ENCODE results near the gene CRISPLD2. TPM values are rescaled to one million over a fixed set of nuclear protein-coding genes. Genes with fewer than 3 reads are reported as not detected.
A peak's percentile ranks its signal among the peaks of the same experiment; 100 is the strongest.

Gene CRISPLD2
- total and polyA plus RNA-seq, 2 donors from 2014 or later, result 4.8 to 108 TPM

DNA sequence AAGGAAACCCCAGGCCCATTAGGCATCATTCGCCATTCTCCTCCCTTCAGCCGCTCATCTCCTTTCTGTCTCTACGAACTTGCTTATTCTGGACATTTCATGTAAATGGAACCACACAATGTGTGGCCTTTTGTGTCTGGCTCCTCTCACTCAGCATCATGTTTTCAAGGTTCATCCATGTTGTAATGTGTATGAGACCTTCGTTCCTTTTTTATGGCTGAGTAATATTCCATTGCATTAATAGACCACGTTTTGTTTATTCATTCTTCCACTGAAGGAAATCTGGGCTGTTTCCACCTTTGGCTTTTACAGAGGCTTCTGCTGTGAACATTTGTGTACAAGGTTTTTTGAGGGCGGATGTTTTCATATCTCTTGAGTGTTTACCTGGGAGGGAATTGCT is 3.2 kb downstream of the CRISPLD2 start:
- H3K4me1 ChIP-seq (ENCODE audit: control insufficient read depth in 2 of 3, insufficient read depth in 2 of 3, low read depth in 1 of 3, low read length in 3 of 3), result peaks cover 0 to 9% (median 5%) of the 10 kb centered on the region in 3 donors
- peak overlapping the region; percentile 18 to 49 for H3K27ac ChIP-seq (ENCODE audit: low read depth in 2 of 2, low read length in 2 of 2)
- FAIRE-seq, result no peak
- TF ChIP-seq, protein P1, sequence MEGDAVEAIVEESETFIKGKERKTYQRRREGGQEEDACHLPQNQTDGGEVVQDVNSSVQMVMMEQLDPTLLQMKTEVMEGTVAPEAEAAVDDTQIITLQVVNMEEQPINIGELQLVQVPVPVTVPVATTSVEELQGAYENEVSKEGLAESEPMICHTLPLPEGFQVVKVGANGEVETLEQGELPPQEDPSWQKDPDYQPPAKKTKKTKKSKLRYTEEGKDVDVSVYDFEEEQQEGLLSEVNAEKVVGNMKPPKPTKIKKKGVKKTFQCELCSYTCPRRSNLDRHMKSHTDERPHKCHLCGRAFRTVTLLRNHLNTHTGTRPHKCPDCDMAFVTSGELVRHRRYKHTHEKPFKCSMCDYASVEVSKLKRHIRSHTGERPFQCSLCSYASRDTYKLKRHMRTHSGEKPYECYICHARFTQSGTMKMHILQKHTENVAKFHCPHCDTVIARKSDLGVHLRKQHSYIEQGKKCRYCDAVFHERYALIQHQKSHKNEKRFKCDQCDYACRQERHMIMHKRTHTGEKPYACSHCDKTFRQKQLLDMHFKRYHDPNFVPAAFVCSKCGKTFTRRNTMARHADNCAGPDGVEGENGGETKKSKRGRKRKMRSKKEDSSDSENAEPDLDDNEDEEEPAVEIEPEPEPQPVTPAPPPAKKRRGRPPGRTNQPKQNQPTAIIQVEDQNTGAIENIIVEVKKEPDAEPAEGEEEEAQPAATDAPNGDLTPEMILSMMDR (IDR thresholded peaks at IDR 0.05; ENCODE audit: borderline replicate concordance, extremely low read depth, insufficient read depth), result no peak
- H3K9ac ChIP-seq (ENCODE audit: low read length in 3 of 3), result no peak overlapping the region
- no peaks in the 10 kb centered on the region for H3K36me3 ChIP-seq (ENCODE audit: control insufficient read depth in 2 of 3, insufficient read depth in 3 of 3, low read length in 3 of 3)
- peak overlapping the region in 2 of 3 donors; percentile 37 to 78 for H3K4me3 ChIP-seq (ENCODE audit: low read length in 3 of 3)
- H3K9me3 ChIP-seq (ENCODE audit: control insufficient read depth in 2 of 3, insufficient read depth in 1 of 3, low read length in 3 of 3), result no peaks in the 10 kb centered on the region
- no peak for DNase-seq
- no peaks in the 10 kb centered on the region for H3K27me3 ChIP-seq (ENCODE audit: control insufficient read depth, insufficient read depth, low read length)
- intact Hi-C loops (cut with DNase I), result no loop called here

DNA sequence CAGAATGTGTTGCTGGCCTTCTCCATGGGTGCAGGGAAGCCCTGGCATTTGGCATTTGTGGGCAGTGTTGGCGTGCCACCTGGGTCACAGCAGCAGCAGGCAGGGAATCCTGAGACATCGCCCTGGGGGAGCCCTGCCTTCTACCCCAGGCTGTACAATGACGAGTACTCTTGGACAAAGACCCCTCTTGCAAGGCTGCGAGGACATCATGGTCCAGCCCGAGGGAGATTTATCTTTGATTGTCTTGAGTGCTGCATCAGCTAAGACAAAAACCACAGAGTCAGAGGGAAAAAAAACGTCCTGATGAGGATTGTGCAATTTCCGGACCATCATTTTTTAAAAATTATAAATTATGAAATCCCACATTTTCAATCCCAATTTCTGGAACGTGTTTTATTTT is 3.7 kb downstream of the CRISPLD2 start:
- H3K27ac ChIP-seq (ENCODE audit: low read depth in 2 of 2, low read length in 2 of 2), result peak overlapping the region in 1 of 2 donors; percentile 32
- H3K4me1 ChIP-seq (ENCODE audit: control insufficient read depth in 2 of 3, insufficient read depth in 2 of 3, low read depth in 1 of 3, low read length in 3 of 3), result peaks cover 0 to 9% (median 5%) of the 10 kb centered on the region in 3 donors
- TF ChIP-seq, protein P1 (IDR thresholded peaks at IDR 0.05; ENCODE audit: borderline replicate concordance, extremely low read depth, insufficient read depth), result no peak
- no peak overlapping the region for H3K4me3 ChIP-seq (ENCODE audit: low read length in 3 of 3)
- no peak for DNase-seq
- no peaks in the 10 kb centered on the region for H3K9me3 ChIP-seq (ENCODE audit: control insufficient read depth in 2 of 3, insufficient read depth in 1 of 3, low read length in 3 of 3)
- H3K9ac ChIP-seq (ENCODE audit: low read length in 3 of 3), result no peak overlapping the region
- no peaks in the 10 kb centered on the region for H3K36me3 ChIP-seq (ENCODE audit: control insufficient read depth in 2 of 3, insufficient read depth in 3 of 3, low read length in 3 of 3)
- no peaks in the 10 kb centered on the region for H3K27me3 ChIP-seq (ENCODE audit: control insufficient read depth, insufficient read depth, low read length)
- intact Hi-C loops (cut with DNase I), result no loop called here
- FAIRE-seq, result no peak

GRCh38 chr16:84823926-84824325 is 4.1 kb downstream of the CRISPLD2 start:
- peaks cover 0 to 9% (median 5%) of the 10 kb centered on the region in 3 donors for H3K4me1 ChIP-seq (ENCODE audit: control insufficient read depth in 2 of 3, insufficient read depth in 2 of 3, low read depth in 1 of 3, low read length in 3 of 3)
- H3K4me3 ChIP-seq (ENCODE audit: low read length in 3 of 3), result no peak overlapping the region
- DNase-seq (no peak), FAIRE-seq (no peak)
- H3K9me3 ChIP-seq (ENCODE audit: control insufficient read depth in 2 of 3, insufficient read depth in 1 of 3, low read length in 3 of 3), result no peaks in the 10 kb centered on the region
- H3K9ac ChIP-seq (ENCODE audit: low read length in 3 of 3), result peak overlapping the region in 1 of 3 donors; percentile 1
- TF ChIP-seq, protein P1 (IDR thresholded peaks at IDR 0.05; ENCODE audit: borderline replicate concordance, extremely low read depth, insufficient read depth), result no peak
- H3K36me3 ChIP-seq (ENCODE audit: control insufficient read depth in 2 of 3, insufficient read depth in 3 of 3, low read length in 3 of 3), result no peaks in the 10 kb centered on the region
- H3K27me3 ChIP-seq (ENCODE audit: control insufficient read depth, insufficient read depth, low read length), result no peaks in the 10 kb centered on the region
- peak overlapping the region; percentile 32 to 41 for H3K27ac ChIP-seq (ENCODE audit: low read depth in 2 of 2, low read length in 2 of 2)
- intact Hi-C loops (cut with DNase I), result no loop called here

Measured in kidney (tissue), 14 donors.